Omental fat pad (tissue), 4 donors: ENCODE measurements around the gene ARGFX. TPM values are rescaled to one million over a fixed set of nuclear protein-coding genes. Genes with fewer than 3 reads are reported as not detected.

Experiments used
- ATAC-seq: fragments of 150-250 bp; one replicate; pipeline ENCODE4 v1.9.1; 2016; ENCODE audit warnings: mild to moderate bottlenecking, moderate library complexity; ENCODE audit not compliant: low FRiP score
- DNase-seq: peaks from one replicate; pipeline ENCODE4 v3.0.0-alpha.2; 2019; ENCODE audit warnings: low spot score
- CTCF ChIP-seq, 3 donors: fragments of 450-650 bp; IDR thresholded peaks; one replicate each; pipeline ENCODE4 v1.5.1; 2016 to 2017; ENCODE audit warnings: antibody characterized with exemption in 3 of 3, mild to moderate bottlenecking in 3 of 3, moderate library complexity in 2 of 3
- total RNA-seq, 4 donors: library from RNA; depleted of rRNA; stranded (reverse); fragments of >200 nt; gene quantifications; one replicate each; pipeline ENCODE4 v1.1.0, GENCODE V29; 2016

Gene ARGFX
- total RNA-seq, result not detected

DNA sequence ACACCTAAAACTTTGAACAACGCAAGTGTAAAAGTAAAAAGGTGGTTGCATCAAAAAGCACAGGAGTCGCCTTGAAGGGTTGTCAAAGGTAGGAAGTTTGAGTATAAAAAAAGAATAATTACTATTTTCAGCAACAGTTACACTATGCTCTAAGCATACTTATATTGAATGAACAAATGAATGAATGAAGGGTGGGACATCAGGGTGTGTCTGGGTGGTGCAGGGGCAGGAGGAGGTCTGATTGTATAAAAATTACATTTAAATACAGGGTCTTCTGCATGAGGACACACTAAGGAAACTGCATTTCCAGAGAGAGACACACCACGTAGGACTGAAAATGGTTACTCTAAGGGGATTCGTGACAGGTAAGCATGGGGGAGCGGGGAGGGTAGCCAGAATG is at the start of gene ARGFX:
Gene ARGFX (plus strand): TSS at position 301 of the 400 bp plus-strand sequence. CDS start 2,765 bp downstream, outside the sequence.
- TF ChIP-seq CTCF (IDR thresholded peaks at IDR 0.05), result no peak
- ATAC-seq, result no peak
- no peak for DNase-seq

- ATAC-seq (no peak), DNase-seq (no peak)
- TF ChIP-seq CTCF (IDR thresholded peaks at IDR 0.05), result no peak
Measured at GRCh38 chr3:121517953-121518655, 49.6 kb upstream of the ARGFX start.

GRCh38 chr3:121520510-121520909 is 47.2 kb upstream of the ARGFX start:
- ATAC-seq (no peak), DNase-seq (no peak)
- TF ChIP-seq CTCF (IDR thresholded peaks at IDR 0.05), result no peak

GRCh38 chr3:121529308-121529707 is 38.4 kb upstream of the ARGFX start:
- DNase-seq, result no peak
- TF ChIP-seq CTCF (IDR thresholded peaks at IDR 0.05), result no peak
- no peak for ATAC-seq

GRCh38 chr3:121531269-121531668 is 36.5 kb upstream of the ARGFX start:
- TF ChIP-seq CTCF (IDR thresholded peaks at IDR 0.05), result no peak
- no peak for ATAC-seq
- no peak for DNase-seq

DNA sequence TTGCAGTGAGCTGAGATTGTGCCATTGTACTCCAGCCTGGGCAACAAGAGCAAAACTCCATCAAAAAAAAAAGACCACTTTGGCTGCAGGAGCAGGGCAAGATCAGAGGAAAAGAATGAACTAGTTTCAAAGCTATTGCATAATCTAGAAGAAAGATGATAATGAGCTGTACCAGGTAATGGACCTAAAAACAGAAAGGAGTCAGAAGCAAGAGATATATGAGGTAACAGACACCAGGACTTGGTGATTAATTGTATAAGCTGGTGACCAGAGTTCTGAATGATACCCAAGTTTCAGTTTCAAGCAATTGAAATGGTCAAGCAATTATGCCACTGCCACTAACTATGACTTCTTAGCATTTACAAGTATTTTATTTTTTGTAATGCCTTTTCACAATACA is 24.8 kb upstream of the ARGFX start:
- no peak for TF ChIP-seq CTCF (IDR thresholded peaks at IDR 0.05)
- ATAC-seq, result no peak
- no peak for DNase-seq

DNA sequence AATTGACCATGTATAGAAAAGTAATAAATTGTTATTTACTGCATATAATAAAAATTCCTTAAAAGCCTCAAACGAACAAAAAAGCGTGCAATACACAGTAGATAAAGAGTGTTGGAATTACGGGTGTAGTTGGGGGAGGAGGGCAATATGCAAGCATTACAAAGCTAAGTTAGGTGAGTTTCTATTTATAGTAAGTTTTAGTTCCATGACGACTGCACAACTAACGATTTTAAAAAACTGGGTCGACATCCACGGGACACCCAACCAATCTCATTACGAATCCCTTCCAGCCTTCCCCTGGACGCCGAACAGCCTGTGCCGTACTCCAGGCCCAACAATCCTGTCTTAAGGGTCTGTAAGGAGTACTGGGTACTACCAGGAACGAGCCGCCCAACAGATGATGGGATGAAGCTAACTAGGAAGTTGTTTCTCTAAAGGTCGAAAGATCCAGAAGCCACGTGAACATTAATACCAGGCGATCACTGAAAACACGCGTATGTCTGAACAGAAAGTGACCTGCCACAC is 22.6 kb upstream of the ARGFX start:
- ATAC-seq (no peak), DNase-seq (no peak)
- no peak for TF ChIP-seq CTCF (IDR thresholded peaks at IDR 0.05)
